Activated T-cell treated with anti-CD3 and anti-CD28 coated beads, Interleukin-2, amount 50 U/mL, for 4 hours (primary cell): ENCODE data around the gene SARS1. TPM values are rescaled to one million over a fixed set of nuclear protein-coding genes. Genes with fewer than 3 reads are reported as not detected.
"Not testable (repeated sequence)": the region's sequence is repeated elsewhere in the genome, so short reads cannot be mapped to it uniquely, and the experiment has no call there.

Source experiments
- ATAC-seq, 2 donors: fragments of 200-7000 bp; cut with Tn5 transposase; one replicate each; pipeline ENCODE4 v1.10.0; 2021
- DNase-seq: peaks from one replicate; pipeline ENCODE4 v3.0.0-alpha.2; 2020
- H3K27me3 Mint-ChIP-seq: one replicate; pipeline ENCODE4 v1.8.0; 2021; ENCODE audit warnings: low read depth, mixed read lengths
- H3K36me3 Mint-ChIP-seq: one replicate; pipeline ENCODE4 v1.8.0; 2022; ENCODE audit warnings: mixed read lengths; ENCODE audit not compliant: insufficient read depth
- H3K4me1 Mint-ChIP-seq: one replicate; pipeline ENCODE4 v1.8.0; 2021; ENCODE audit warnings: low read depth, mixed read lengths
- H3K4me3 Mint-ChIP-seq: one replicate; pipeline ENCODE4 v1.8.0; 2021; ENCODE audit warnings: mild to moderate bottlenecking, moderate library complexity, mixed read lengths
- H3K9me3 Mint-ChIP-seq: one replicate; pipeline ENCODE4 v1.8.0; 2021; ENCODE audit warnings: mixed read lengths
- total RNA-seq, 3 donors: library from RNA; stranded (reverse); gene quantifications; one replicate each; pipeline ENCODE4 v1.2.1, GENCODE V29; 2021

SARS1 gene
- total RNA-seq, 3 donors from 2014 or later, result 166 to 207 (median 201) TPM

DNA sequence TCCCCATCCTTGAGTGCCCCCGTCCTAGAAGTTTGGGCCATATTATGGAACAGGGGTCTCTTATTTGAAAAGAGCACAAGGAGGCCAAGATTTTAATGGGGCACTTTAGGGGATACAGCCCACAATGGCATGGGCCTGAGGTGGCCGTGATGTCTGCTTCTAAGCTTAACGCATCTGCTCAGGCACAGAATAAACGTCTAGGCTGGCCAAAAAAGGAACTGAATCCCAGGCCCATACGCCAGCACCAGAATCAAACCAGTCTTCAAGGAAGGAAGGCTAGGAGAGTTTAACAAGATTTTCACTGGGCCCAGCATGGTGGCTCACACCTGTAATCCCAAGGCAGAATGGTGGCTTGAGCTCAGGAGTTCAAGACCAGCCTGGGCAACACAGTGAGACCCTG, 9.2 kb upstream of the SARS1 start:
- H3K27me3 Mint-ChIP-seq, result peaks cover 1% of the 10 kb centered on the region
- H3K4me1 Mint-ChIP-seq, result peaks cover 4% of the 10 kb centered on the region
- ATAC-seq (no peak), DNase-seq (no peak)
- no peak overlapping the region for H3K4me3 Mint-ChIP-seq
- H3K9me3 Mint-ChIP-seq, result no peaks in the 10 kb centered on the region
- peaks cover 5% of the 10 kb centered on the region for H3K36me3 Mint-ChIP-seq

DNA sequence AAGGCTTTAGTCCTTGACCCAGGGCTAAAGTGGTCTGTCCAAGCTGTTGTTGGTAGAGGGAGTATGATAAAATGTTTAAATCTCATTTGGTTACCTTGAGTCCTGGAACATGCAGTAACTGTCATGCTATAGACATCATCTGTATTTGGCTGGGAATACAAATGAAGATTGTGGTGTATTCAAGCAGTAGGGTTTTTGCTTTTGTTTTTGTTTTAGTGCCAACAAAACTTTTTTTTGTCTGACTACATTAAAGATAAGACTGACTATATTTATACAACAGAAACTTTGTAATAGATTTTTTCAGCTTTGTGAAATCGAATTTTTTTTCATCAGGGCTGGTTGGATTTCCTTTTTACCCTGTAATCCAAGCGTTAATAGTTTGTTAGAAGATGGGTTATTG, 7.4 kb upstream of the SARS1 start:
- Mint-ChIP-seq H3K36me3 (peaks cover 3% of the 10 kb centered on the region), H3K4me3 (no peak overlapping the region), H3K4me1 (no peaks in the 10 kb centered on the region), H3K9me3 (no peaks in the 10 kb centered on the region), H3K27me3 (peaks cover 2% of the 10 kb centered on the region)
- ATAC-seq, result no peak
- no peak for DNase-seq

- Mint-ChIP-seq H3K4me1 (no peaks in the 10 kb centered on the region), H3K27me3 (peaks cover 2% of the 10 kb centered on the region), H3K9me3 (no peaks in the 10 kb centered on the region), H3K36me3 (peaks cover 3% of the 10 kb centered on the region), H3K4me3 (no peak overlapping the region)
- ATAC-seq, result no peak
- no peak for DNase-seq
Measured at GRCh38 chr1:109207467-109208103, 6.1 kb upstream of the SARS1 start.

GRCh38 chr1:109208394-109208793, 5.3 kb upstream of the SARS1 start:
- DNase-seq (no peak), ATAC-seq (no peak)
- Mint-ChIP-seq H3K4me3 (no peak overlapping the region), H3K4me1 (no peaks in the 10 kb centered on the region), H3K27me3 (peaks cover 2% of the 10 kb centered on the region), H3K36me3 (peaks cover 2% of the 10 kb centered on the region), H3K9me3 (no peaks in the 10 kb centered on the region)

DNA sequence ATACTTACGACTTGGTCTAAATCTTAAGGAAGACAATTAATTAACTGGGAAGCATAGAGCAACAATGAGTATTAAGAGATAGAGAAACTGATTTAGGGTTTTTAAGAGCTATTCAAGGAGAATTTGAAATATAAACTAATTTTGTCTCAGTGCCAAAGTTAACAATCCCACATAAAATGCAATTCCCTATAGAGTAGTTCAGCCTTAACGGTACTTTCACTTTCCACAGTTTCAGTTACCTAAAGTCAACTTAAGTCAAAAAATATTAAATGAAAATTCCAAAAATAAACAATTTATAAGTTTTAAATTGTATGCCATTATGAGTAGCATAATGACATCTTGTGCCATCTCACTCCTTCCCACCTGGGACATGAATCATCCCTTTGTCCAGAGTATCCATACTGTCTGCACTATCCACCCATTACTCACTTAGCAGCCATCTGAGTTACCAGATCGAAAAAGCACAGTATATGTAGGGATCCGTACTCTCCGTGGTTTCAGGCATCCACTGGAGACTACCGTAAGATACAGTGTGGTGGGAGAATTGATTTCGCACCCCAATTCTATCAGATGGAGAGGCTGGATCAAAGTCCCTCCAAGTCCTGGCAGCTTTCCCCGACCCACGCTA, 4.8 kb upstream of the SARS1 start:
- ATAC-seq, result no peak
- no peak for DNase-seq
- no peaks in the 10 kb centered on the region for H3K4me1 Mint-ChIP-seq
- H3K4me3 Mint-ChIP-seq, result no peak overlapping the region
- peaks cover 2% of the 10 kb centered on the region for H3K36me3 Mint-ChIP-seq
- no peaks in the 10 kb centered on the region for H3K9me3 Mint-ChIP-seq
- H3K27me3 Mint-ChIP-seq, result peaks cover 2% of the 10 kb centered on the region

GRCh38 chr1:109210058-109210457, 3.7 kb upstream of the SARS1 start:
- Mint-ChIP-seq H3K9me3 (no peaks in the 10 kb centered on the region), H3K27me3 (peaks cover 2% of the 10 kb centered on the region), H3K36me3 (peaks cover 7% of the 10 kb centered on the region), H3K4me1 (peaks cover 7% of the 10 kb centered on the region), H3K4me3 (no peak overlapping the region)
- DNase-seq (no peak), ATAC-seq (no peak)

DNA sequence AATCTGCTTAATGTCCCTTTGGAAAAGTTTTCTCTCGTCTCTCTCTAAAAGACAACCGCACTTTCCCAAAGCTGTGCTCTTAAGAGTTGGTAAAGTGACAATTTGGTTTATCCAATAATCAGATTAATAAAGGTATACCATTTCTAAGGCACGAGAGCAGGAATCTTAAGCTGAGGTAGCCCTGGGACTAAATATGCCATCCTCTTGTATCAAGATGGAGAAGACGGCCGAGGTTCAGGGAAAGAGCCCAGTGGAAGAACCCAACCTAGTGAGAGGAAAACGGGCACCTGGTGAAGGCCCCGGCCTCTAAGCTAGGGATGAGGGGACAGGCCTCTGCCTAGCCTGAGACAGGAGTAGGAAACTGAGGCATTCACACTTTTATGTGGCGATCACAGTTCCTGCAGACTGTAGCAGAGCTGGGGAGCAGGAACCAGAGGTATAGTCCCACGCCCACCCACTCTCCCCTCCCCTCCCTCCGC, 334 bp upstream of the SARS1 start:
- H3K4me3 Mint-ChIP-seq, result peak overlapping the region; percentile 99
- no peaks in the 10 kb centered on the region for H3K9me3 Mint-ChIP-seq
- no peak for DNase-seq
- H3K27me3 Mint-ChIP-seq, result peaks cover 2% of the 10 kb centered on the region
- peaks cover 21% of the 10 kb centered on the region for H3K36me3 Mint-ChIP-seq
- peaks cover 30% of the 10 kb centered on the region for H3K4me1 Mint-ChIP-seq
- ATAC-seq, result no peak

DNA sequence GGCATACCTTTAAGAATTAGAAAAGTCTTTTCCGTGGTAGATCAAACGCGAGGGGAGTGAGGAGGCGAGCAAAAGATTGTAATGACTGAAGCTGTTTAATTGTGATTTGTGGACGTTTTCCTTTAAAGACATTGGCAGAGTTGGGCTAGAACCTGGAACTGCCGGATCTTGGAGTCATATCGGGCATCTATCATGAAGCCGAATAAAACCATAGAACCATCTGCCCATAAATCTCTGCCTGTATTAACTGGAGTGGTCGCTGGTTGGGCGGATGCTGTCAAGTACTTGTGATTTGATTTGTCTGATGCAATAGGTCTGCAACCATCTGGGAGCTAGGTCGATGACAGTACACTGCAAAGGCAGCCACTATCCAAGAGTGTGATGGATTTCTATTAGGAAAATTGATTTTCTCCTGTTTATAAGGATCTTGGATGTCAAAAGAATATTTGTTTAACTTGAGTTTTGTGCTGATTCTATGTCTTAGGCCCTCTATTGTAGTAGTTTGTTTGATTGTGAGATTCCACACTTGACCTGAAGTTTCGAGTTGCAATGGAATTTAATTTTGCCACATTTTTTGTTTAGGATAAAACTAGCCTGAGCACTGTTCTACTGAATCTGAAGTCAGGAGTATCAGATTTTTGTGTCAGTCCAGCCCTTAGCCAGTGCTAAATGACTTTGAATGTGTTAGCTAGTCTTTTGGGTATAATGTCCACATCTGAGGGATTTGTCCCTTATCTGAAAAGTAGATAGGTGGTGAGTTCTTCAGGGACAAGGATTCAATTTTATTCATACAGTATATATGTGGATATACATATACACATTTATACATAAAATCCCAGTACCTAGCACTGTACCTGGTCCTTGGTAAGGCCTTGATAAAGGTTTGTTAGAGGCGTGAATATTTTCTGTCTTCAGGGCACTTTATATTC, 1.2 kb downstream of the SARS1 start:
- ATAC-seq (peak in 1 of 2 donors; percentile 46), DNase-seq (peak; percentile 46)
- H3K4me1 Mint-ChIP-seq, result peaks cover 34% of the 10 kb centered on the region
- H3K36me3 Mint-ChIP-seq, result peaks cover 25% of the 10 kb centered on the region
- H3K27me3 Mint-ChIP-seq, result no peaks in the 10 kb centered on the region
- peak overlapping the region; percentile 99 for H3K4me3 Mint-ChIP-seq
- no peaks in the 10 kb centered on the region for H3K9me3 Mint-ChIP-seq

GRCh38 chr1:109216662-109217061, 2.9 kb downstream of the SARS1 start:
- Mint-ChIP-seq H3K27me3 (no peaks in the 10 kb centered on the region), H3K4me3 (peak overlapping the region; percentile 99), H3K9me3 (no peaks in the 10 kb centered on the region), H3K4me1 (peaks cover 45% of the 10 kb centered on the region), H3K36me3 (peaks cover 29% of the 10 kb centered on the region)
- DNase-seq (no peak), ATAC-seq (no peak)

DNA sequence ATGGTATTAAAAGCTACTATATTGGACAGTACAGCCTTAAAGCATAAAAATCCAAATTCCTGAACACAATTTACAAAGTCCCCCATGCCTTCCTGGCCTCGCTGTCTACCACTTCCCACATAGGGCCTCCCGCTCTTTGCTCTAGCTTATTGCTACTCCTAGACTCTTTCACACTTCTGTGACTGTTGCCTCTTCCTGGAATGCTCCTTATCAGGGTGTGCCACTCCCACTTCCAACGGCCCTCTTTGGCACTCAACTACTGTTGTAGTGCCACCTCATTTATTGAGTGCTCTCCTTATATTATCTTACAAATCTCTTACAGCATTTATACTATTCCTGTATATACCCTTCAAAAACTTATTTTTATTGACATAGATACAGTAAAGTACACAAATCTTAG, 4.8 kb downstream of the SARS1 start:
- Mint-ChIP-seq H3K4me3 (peak overlapping the region; percentile 33), H3K4me1 (peaks cover 53% of the 10 kb centered on the region), H3K27me3 (no peaks in the 10 kb centered on the region), H3K36me3 (peaks cover 38% of the 10 kb centered on the region), H3K9me3 (no peaks in the 10 kb centered on the region)
- ATAC-seq (no peak), DNase-seq (no peak)

- H3K36me3 Mint-ChIP-seq, result peaks cover 33% of the 10 kb centered on the region
- ATAC-seq, result not testable (repeated sequence)
Measured at GRCh38 chr1:109221201-109221600, 7.5 kb downstream of the SARS1 start.

DNA sequence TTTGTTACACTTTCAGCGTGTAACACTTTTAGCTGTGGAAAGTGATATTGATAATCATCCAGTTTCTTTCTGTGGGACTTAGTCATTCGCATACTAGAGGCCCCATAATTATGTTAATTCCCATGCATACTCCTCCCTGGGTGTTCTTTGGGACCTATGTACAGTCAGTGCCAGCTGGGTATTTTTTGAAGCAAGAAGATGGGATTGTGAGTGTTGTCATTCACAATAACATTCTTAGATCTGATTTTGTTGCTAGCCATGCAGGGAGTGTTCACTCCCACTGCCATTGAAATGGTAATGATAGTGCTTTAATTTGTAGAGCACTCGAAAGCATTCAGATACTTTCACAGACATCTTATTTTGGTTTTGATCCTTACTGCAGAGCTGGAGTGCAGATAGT, 11.6 kb downstream of the SARS1 start:
- H3K9me3 Mint-ChIP-seq, result no peaks in the 10 kb centered on the region
- H3K27me3 Mint-ChIP-seq, result no peaks in the 10 kb centered on the region
- peaks cover 38% of the 10 kb centered on the region for H3K36me3 Mint-ChIP-seq
- H3K4me3 Mint-ChIP-seq, result no peak overlapping the region
- DNase-seq (no peak), ATAC-seq (peak; percentile 63 to 84)
- peaks cover 27% of the 10 kb centered on the region for H3K4me1 Mint-ChIP-seq

More at GRCh38 chr1:109221201-109221600, 7.5 kb downstream of the SARS1 start:
- H3K4me3 Mint-ChIP-seq, H3K27me3 Mint-ChIP-seq, DNase-seq, H3K9me3 Mint-ChIP-seq: not testable (repeated sequence)
- H3K4me1 Mint-ChIP-seq, result peaks cover 46% of the 10 kb centered on the region

DNA sequence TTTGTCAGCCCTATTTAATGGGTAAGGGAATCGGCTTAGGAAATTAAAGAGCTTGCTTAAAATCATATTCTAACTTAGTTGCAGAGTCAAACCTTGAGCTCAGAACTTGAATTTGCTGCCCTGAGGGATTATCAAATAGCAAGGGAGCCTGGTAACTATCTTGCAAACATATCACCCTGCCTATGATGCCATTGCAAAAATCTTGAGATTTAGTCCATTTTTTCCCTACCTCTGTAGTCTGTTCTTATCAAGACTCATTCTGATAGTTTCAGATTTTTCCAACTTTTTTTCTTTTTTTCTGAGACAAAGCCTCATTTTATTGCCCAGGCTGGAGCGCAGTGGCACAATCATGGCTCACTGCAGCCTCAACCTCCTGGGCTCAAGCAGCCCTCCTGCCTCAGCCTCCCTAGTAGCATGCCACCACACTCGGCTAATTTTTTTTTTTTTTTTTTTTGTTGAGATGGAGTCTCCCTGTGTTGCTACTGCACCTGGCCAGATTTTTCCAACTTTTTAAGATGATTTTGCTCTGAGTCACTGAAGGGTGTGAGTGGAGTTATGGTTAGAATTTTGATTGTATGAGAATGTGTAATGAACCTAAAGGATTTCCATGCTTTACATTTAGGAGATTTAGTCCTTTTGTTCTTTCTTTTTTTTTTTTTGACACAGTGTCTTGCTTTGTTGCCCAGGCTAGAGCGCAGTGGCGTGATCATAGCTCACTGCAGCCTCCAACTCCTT, 12.2 kb downstream of the SARS1 start:
- DNase-seq, result no peak
- no peak overlapping the region for H3K4me3 Mint-ChIP-seq
- no peak for ATAC-seq
- H3K9me3 Mint-ChIP-seq, result no peaks in the 10 kb centered on the region
- H3K27me3 Mint-ChIP-seq, result no peaks in the 10 kb centered on the region
- peaks cover 24% of the 10 kb centered on the region for H3K4me1 Mint-ChIP-seq
- peaks cover 40% of the 10 kb centered on the region for H3K36me3 Mint-ChIP-seq

DNA sequence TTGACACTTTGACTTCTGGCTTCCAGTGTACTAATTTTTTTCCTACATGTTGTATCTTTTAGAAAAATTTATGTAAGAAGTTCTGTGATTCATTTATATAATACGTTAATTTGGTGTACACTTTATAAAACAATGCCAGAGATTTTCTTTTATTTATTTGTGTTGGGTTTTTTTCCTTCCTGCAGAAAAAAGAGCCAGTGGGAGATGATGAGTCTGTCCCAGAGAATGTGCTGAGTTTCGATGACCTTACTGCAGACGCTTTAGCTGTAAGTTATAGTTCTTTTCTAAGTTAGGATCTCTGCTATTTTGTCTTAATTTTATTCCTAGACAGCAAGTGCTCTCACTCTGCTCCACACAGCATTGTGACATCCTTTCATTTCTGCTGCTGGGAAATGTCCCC, 14.4 kb downstream of the SARS1 start:
- DNase-seq (no peak), ATAC-seq (no peak)
- peaks cover 43% of the 10 kb centered on the region for H3K36me3 Mint-ChIP-seq
- H3K4me3 Mint-ChIP-seq, result no peak overlapping the region
- no peaks in the 10 kb centered on the region for H3K9me3 Mint-ChIP-seq
- no peaks in the 10 kb centered on the region for H3K27me3 Mint-ChIP-seq
- peaks cover 13% of the 10 kb centered on the region for H3K4me1 Mint-ChIP-seq
